AG04449 (cell line): ENCODE results near the gene VTN.

ENCODE experiments used
- CTCF ChIA-PET: fragments of 350-600 bp; formaldehyde crosslinking; extraction: SDS; loops from one replicate; lab custom pipeline; 2021; ENCODE audit warnings: antibody characterized with exemption; lab: Yijun Ruan, JAX
- POLR2A ChIA-PET: fragments of 400-600, 350-600 bp; formaldehyde crosslinking; extraction: SDS; loops from one replicate; lab custom pipeline; 2020; ENCODE audit warnings: antibody characterized with exemption, inconsistent platforms; lab: Yijun Ruan, JAX
- DNase-seq: peaks from one replicate; pipeline ENCODE4 v3.0.0-alpha.2; 2010; ENCODE audit warnings: low read depth, low spot score
- H3K4me3 ChIP-seq: 2 replicates; pipeline ENCODE4 v1.5.1; 2011; ENCODE audit warnings: low read depth, mild to moderate bottlenecking, control low read depth, low read length
- CTCF ChIP-seq: IDR thresholded peaks from one replicate; pipeline ENCODE4 v1.5.1; 2011; ENCODE audit warnings: mild to moderate bottlenecking, moderate library complexity, low read length, control low read depth, inconsistent platforms; ENCODE audit not compliant: insufficient read depth; ENCODE audit errors: missing control alignments

Gene VTN

GRCh38 chr17:28379814-28380801 is 10.0 kb upstream of the VTN start:
- CTCF ChIA-PET = interaction anchor here (1.3 to 1.4 kb wide), 3 partner anchors 23 to 171 kb away, joined by 3 to 4 read pairs (median 3); partner anchors contain the start of gene POLDIP2
- H3K4me3 ChIP-seq = no peak overlapping the region
- POLR2A ChIA-PET = no interaction called here
- no peak for DNase-seq
- TF ChIP-seq CTCF = no peak

GRCh38 chr17:28372945-28373274 is 2.8 kb upstream of the VTN start:
- peak overlapping the region; percentile 65 for H3K4me3 ChIP-seq
- ChIA-PET POLR2A (interaction anchor here (1.2 kb wide), 1 partner anchor 15 kb away, joined by 3 read pairs; the partner anchor contains the start of gene POLDIP2), CTCF (interaction anchor here (1.3 kb wide), 1 partner anchor 26 kb away, joined by 3 read pairs; no protein-coding TSS in a partner anchor)
- no peak for DNase-seq
- TF ChIP-seq CTCF = no peak

- POLR2A ChIA-PET = interaction anchor here (1.2 to 2.5 kb wide), 2 partner anchors 15 kb away, joined by 3 to 15 read pairs; partner anchors contain the start of gene POLDIP2
- CTCF ChIA-PET = interaction anchor here (1.3 kb wide), 1 partner anchor 26 kb away, joined by 3 read pairs; no protein-coding TSS in a partner anchor
- no peak for DNase-seq
- peak overlapping the region; percentile 65 for H3K4me3 ChIP-seq
- TF ChIP-seq CTCF = no peak
Observed at GRCh38 chr17:28372203-28372944, 2.3 kb upstream of the VTN start.

GRCh38 chr17:28371245-28372202 is 1.4 kb upstream of the VTN start, which contains the start of gene SARM1:
Gene SARM1, plus strand, starts transcription at chr17:28371694. Its CDS starts 339 bp downstream, at chr17:28372033.
- ChIA-PET POLR2A (interaction anchor here (0.7 to 2.5 kb wide), 2 partner anchors 14 to 64 kb away, joined by 3 to 15 read pairs; partner anchors contain the start of gene POLDIP2), CTCF (interaction anchor here (0.8 kb wide), 1 partner anchor 27 kb away, joined by 3 read pairs; no protein-coding TSS in a partner anchor)
- TF ChIP-seq CTCF = no peak
- H3K4me3 ChIP-seq = peak within 1 kb of the TSS; percentile 65
- no peak for DNase-seq

GRCh38 chr17:28370744-28371103 is 617 bp upstream of the VTN start:
- no peak for DNase-seq
- ChIA-PET CTCF (interaction anchor here (0.8 to 1.2 kb wide), 3 partner anchors 12 to 26 kb away, joined by 3 to 4 read pairs (median 3); no protein-coding TSS in a partner anchor), POLR2A (interaction anchor here (0.8 to 2.5 kb wide), 2 partner anchors 13 to 36 kb away, joined by 5 to 15 read pairs; partner anchors contain the start of genes IFT20, POLDIP2 and TNFAIP1)
- peak overlapping the region; percentile 6 for H3K4me3 ChIP-seq
- no peak for TF ChIP-seq CTCF
